ENCODE data around the gene BACH1.

DNA sequence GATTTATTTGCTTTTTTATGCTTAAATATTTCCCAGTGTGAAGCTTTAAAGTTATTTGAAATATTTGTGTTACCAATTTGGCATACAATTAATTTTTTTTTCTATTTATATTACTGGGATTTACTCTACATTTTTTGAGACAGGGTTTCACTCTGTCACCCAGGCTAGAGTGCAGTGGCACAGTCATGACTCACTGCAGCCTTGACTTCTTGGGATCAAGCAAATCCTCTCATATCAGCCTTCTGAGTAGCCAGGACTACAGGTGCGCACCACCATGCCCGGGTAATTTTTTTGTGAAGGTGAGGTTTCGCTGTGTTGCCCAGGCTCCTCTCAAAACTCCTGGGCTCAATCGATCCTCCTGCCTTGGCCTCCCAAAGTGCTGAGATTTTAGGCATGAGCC, 39.5 kb downstream of the BACH1 start:
- TF ChIP-seq EZH2phosphoT487 (IDR thresholded peaks at IDR 0.05; ENCODE audit: insufficient read depth, low read depth) (no peak), EZH2 (IDR thresholded peaks at IDR 0.05; ENCODE audit: insufficient read depth, poor library complexity, severe bottlenecking) (no peak)
